Stimulated activated CD8-positive, alpha-beta memory T cell treated with anti-CD3 and anti-CD28 coated beads, Interleukin-4, amount 100 ng/mL, for 4 hours (primary cell): ENCODE data around the gene XKR8.

ENCODE experiments used
- DNase-seq, 2 donors: peaks; one replicate each; pipeline ENCODE4 v3.0.0-alpha.2; 2020; ENCODE audit warnings: low read depth in 2 of 2, low spot score in 1 of 2

The XKR8 gene

GRCh38 chr1:27959792-27960603 is at the start of gene XKR8:
XKR8 (plus strand) TSS chr1:27959973; CDS start chr1:27960070, 97 bp downstream.
- peak; percentile 59 to 69 for DNase-seq

GRCh38 chr1:27912429-27912828 is 47.3 kb upstream of the XKR8 start:
- no peak for DNase-seq

GRCh38 chr1:27915082-27915575 is 44.6 kb upstream of the XKR8 start:
- no peak for DNase-seq

GRCh38 chr1:27922272-27922671 is 37.5 kb upstream of the XKR8 start:
- DNase-seq, result no peak

- no peak for DNase-seq
Observed at GRCh38 chr1:27928216-27928954, 31.4 kb upstream of the XKR8 start.

- no peak for DNase-seq
Observed at GRCh38 chr1:27931184-27931583, 28.6 kb upstream of the XKR8 start.

- no peak for DNase-seq
Observed at GRCh38 chr1:27931759-27932158, 28.0 kb upstream of the XKR8 start.

GRCh38 chr1:27934818-27935549 is 24.8 kb upstream of the XKR8 start, which contains the start of gene SMPDL3B:
SMPDL3B (plus strand) TSS chr1:27935000; CDS start chr1:27935184, 184 bp downstream.
- DNase-seq, result no peak

GRCh38 chr1:27935721-27936120 is 24.1 kb upstream of the XKR8 start:
- no peak for DNase-seq

- no peak for DNase-seq
Observed at GRCh38 chr1:27936370-27936769, 23.4 kb upstream of the XKR8 start.

GRCh38 chr1:27937524-27937836 is 22.3 kb upstream of the XKR8 start:
- no peak for DNase-seq

- no peak for DNase-seq
Observed at GRCh38 chr1:27938488-27938887, 21.3 kb upstream of the XKR8 start.

GRCh38 chr1:27940297-27940696 is 19.5 kb upstream of the XKR8 start:
- DNase-seq, result peak; percentile 37 to 45

GRCh38 chr1:27940870-27941560 is 18.8 kb upstream of the XKR8 start:
- no peak for DNase-seq

GRCh38 chr1:27941671-27942540 is 17.9 kb upstream of the XKR8 start:
- no peak for DNase-seq

- no peak for DNase-seq
Observed at GRCh38 chr1:27945020-27945419, 14.8 kb upstream of the XKR8 start.

GRCh38 chr1:27949027-27949426 is 10.7 kb upstream of the XKR8 start:
- DNase-seq, result no peak

GRCh38 chr1:27951396-27951795 is 8.4 kb upstream of the XKR8 start:
- DNase-seq, result no peak

- no peak for DNase-seq
Observed at GRCh38 chr1:27952147-27952546, 7.6 kb upstream of the XKR8 start.

GRCh38 chr1:27954186-27954585 is 5.6 kb upstream of the XKR8 start:
- DNase-seq, result no peak
